A549 (cell line): ENCODE results near the gene SV2C. TPM values are rescaled to one million over a fixed set of nuclear protein-coding genes. Genes with fewer than 3 reads are reported as not detected.

Experiments used
- ATAC-seq, 2 experiments: fragments of 200-7000 bp in 1 of 2; fragments of >200 bp in 1 of 2; cut with Nextera tagmentation in 1 of 2; cut with Tn5 transposase in 1 of 2; 3 replicates each; pipeline versions ENCODE4 v1.8.0 to v1.9.1; 2018 to 2020; ENCODE audit warnings: mild to moderate bottlenecking in 1 of 2, moderate library complexity in 1 of 2
- CTCF ChIA-PET: fragments of 300-600 bp; sonication (Branson Sonifier 250); formaldehyde crosslinking; extraction: SDS; loops from one replicate; lab custom pipeline; 2021; ENCODE audit warnings: antibody characterized with exemption, inconsistent platforms; lab: Yijun Ruan, JAX
- POLR2A ChIA-PET: fragments of 350-600 bp; formaldehyde crosslinking; extraction: SDS; loops from one replicate; lab custom pipeline; 2021; ENCODE audit warnings: antibody characterized with exemption, inconsistent platforms; lab: Yijun Ruan, JAX
- DNase-seq, 2 experiments: peaks; one replicate each; pipeline versions ENCODE4 v3.0.0 to v3.0.0-alpha.2; 2011 to 2016; ENCODE audit warnings: low read depth in 1 of 2, low spot score in 1 of 2
- FAIRE-seq: peaks from 2 replicates; lab custom pipeline; 2011; peaks lifted over from hg19 to GRCh38; lab: Jason Lieb, UNC
- H3K27ac ChIP-seq, 2 experiments: fragments of >200 bp; sonication (Bioruptor Twin); formaldehyde crosslinking; 3 replicates each; pipeline ENCODE4 v1.5.1; 2016 to 2017
- H3K4me1 ChIP-seq: fragments of >200 bp; sonication (Bioruptor Twin); formaldehyde crosslinking; 3 replicates; pipeline ENCODE4 v1.6.1; 2016
- H3K4me2 ChIP-seq: fragments of >200 bp; sonication (Bioruptor Twin); formaldehyde crosslinking; 3 replicates; pipeline ENCODE4 v1.6.1; 2016
- H3K4me3 ChIP-seq: fragments of >200 bp; sonication (Bioruptor Twin); formaldehyde crosslinking; 3 replicates; pipeline ENCODE4 v1.5.1; 2016
- H3K9me3 ChIP-seq: fragments of >200 bp; sonication (Bioruptor Twin); formaldehyde crosslinking; 3 replicates; pipeline ENCODE4 v1.6.1; 2016
- CEBPB ChIP-seq, 2 experiments: fragments of >200 bp in 1 of 2; sonication (Bioruptor Twin) in 1 of 2; formaldehyde crosslinking in 1 of 2; IDR thresholded peaks; 2 replicates each; pipeline ENCODE4 v1.6.1; 2012 to 2016
- CHD2 ChIP-seq: fragments of 150-350 bp; IDR thresholded peaks from 2 replicates; pipeline ENCODE4 v1.6.1; 2014; ENCODE audit warnings: low read length; ENCODE audit not compliant: partially characterized antibody
- ESRRA ChIP-seq: fragments of 150-350 bp; IDR thresholded peaks from 2 replicates; pipeline ENCODE4 v1.6.1; 2014; ENCODE audit warnings: mild to moderate bottlenecking, low read length, borderline replicate concordance
- FOSB ChIP-seq: fragments of 250-450 bp; sonication (Bioruptor Pico); IDR thresholded peaks from 2 replicates; pipeline ENCODE4 v1.5.0; 2020; ENCODE audit warnings: mild to moderate bottlenecking, moderate library complexity
- FOSL2 ChIP-seq, 2 experiments: fragments of 450-650 bp in 1 of 2; fragments of >200 bp in 1 of 2; sonication (Bioruptor Twin) in 1 of 2; formaldehyde crosslinking; IDR thresholded peaks; 2 replicates each; pipeline versions ENCODE4 v1.5.0 to v1.6.1; 2016 to 2020; ENCODE audit warnings: mild to moderate bottlenecking in 1 of 2, moderate library complexity in 1 of 2
- FOXS1 ChIP-seq: fragments of 250-450 bp; sonication (Bioruptor Pico); IDR thresholded peaks from 2 replicates; pipeline ENCODE4 v1.5.0; 2020; ENCODE audit warnings: mild to moderate bottlenecking, moderate library complexity
- GATA3 ChIP-seq: IDR thresholded peaks from 2 replicates; pipeline ENCODE4 v1.6.1; 2012; ENCODE audit warnings: borderline replicate concordance
- HOXB13 ChIP-seq: fragments of 250-450 bp; sonication (Bioruptor Pico); IDR thresholded peaks from 2 replicates; pipeline ENCODE4 v1.5.0; 2020; ENCODE audit warnings: low read depth, mild to moderate bottlenecking, moderate library complexity
- HOXB5 ChIP-seq: fragments of 250-450 bp; sonication (Bioruptor Pico); IDR thresholded peaks from 2 replicates; pipeline ENCODE4 v1.5.0; 2020; ENCODE audit warnings: mild to moderate bottlenecking, moderate library complexity
- JUN ChIP-seq, 2 experiments: fragments of >200 bp; sonication (Bioruptor Twin); formaldehyde crosslinking; IDR thresholded peaks; 2 replicates in 1 of 2; 3 replicates in 1 of 2; pipeline ENCODE4 v1.6.1; 2016 to 2017
- JUNB ChIP-seq: fragments of >200 bp; sonication (Bioruptor Twin); formaldehyde crosslinking; IDR thresholded peaks from 2 replicates; pipeline ENCODE4 v1.6.1; 2016
- KDM1A ChIP-seq: fragments of 200-600 bp; sonication (generic); IDR thresholded peaks from 2 replicates; pipeline ENCODE4 v1.6.1; 2016; ENCODE audit warnings: low read depth, mild to moderate bottlenecking
- KDM5A ChIP-seq: fragments of 200-600 bp; sonication (generic); IDR thresholded peaks from 2 replicates; pipeline ENCODE4 v1.6.1; 2016; ENCODE audit warnings: antibody characterized with exemption, mild to moderate bottlenecking
- MAZ ChIP-seq: fragments of 150-350 bp; IDR thresholded peaks from 2 replicates; pipeline ENCODE4 v1.6.1; 2014; ENCODE audit warnings: antibody characterized with exemption, low read depth, low read length, borderline replicate concordance
- NPAS2 ChIP-seq: fragments of 250-450 bp; sonication (Bioruptor Pico); IDR thresholded peaks from 2 replicates; pipeline ENCODE4 v1.8.0; 2022; ENCODE audit warnings: mild to moderate bottlenecking, moderate library complexity, borderline replicate concordance
- PHF8 ChIP-seq: fragments of 200-600 bp; sonication (generic); IDR thresholded peaks from 2 replicates; pipeline ENCODE4 v1.6.1; 2016; ENCODE audit warnings: low read depth, mild to moderate bottlenecking, antibody characterized with exemption, moderate library complexity, borderline replicate concordance
- POLR2AphosphoS2 ChIP-seq: conservative IDR thresholded peaks from 2 replicates; pipeline ENCODE4 v1.6.1; 2012; ENCODE audit warnings: low read length, improper control_type of control experiment, inconsistent platforms
- RAD21 ChIP-seq, 2 experiments: fragments of >200 bp in 1 of 2; sonication (Bioruptor Twin) in 1 of 2; formaldehyde crosslinking in 1 of 2; IDR thresholded peaks in 1 of 2; conservative IDR thresholded peaks in 1 of 2; 2 replicates in 1 of 2; 3 replicates in 1 of 2; pipeline ENCODE4 v1.6.1; 2012 to 2018; ENCODE audit warnings: inconsistent platforms in 1 of 2
- RCOR1 ChIP-seq: fragments of 150-350 bp; IDR thresholded peaks from 2 replicates; pipeline ENCODE4 v1.6.1; 2014; ENCODE audit warnings: antibody characterized with exemption, low read length, low read depth
- RFX5 ChIP-seq: fragments of 450-650 bp; IDR thresholded peaks from 2 replicates; pipeline ENCODE4 v1.7.1; 2014; ENCODE audit warnings: antibody characterized with exemption, mild to moderate bottlenecking, moderate library complexity
- RNF2 ChIP-seq: fragments of 200-600 bp; sonication (generic); IDR thresholded peaks from 2 replicates; pipeline ENCODE4 v1.6.1; 2016; ENCODE audit warnings: low read depth, mild to moderate bottlenecking, antibody characterized with exemption, moderate library complexity, borderline replicate concordance
- TFCP2L1 ChIP-seq: fragments of 250-450 bp; sonication (Bioruptor Pico); IDR thresholded peaks from 2 replicates; pipeline ENCODE4 v1.5.0; 2021; ENCODE audit warnings: mild to moderate bottlenecking
- ZNF302 ChIP-seq: fragments of 250-450 bp; sonication (Bioruptor Pico); IDR thresholded peaks from 2 replicates; pipeline ENCODE4 v1.9.0; 2021; ENCODE audit warnings: inconsistent platforms, mild to moderate bottlenecking, moderate library complexity
- WGBS: methylation state at CpG from one replicate; pipeline ENCODE4 v1.1.6; 2017; ENCODE audit errors: missing lambda C conversion rate; 5-methylcytosine and 5-hydroxymethylcytosine counted together
- polyA plus RNA-seq, 4 experiments: library from polyadenylated mRNA; depleted of rRNA in 3 of 4; stranded (reverse); fragments of >200 nt; fragmentation: RNase III in 1 of 4; extraction: RNeasy Plus Mini Kit Qiagen cat#74134 plus additional on column Dnase treatment in 1 of 4; gene quantifications; 2 replicates in 3 of 4; 3 replicates in 1 of 4; pipeline ENCODE4 v1.2.3, GENCODE V29; 2011 to 2017
- TF ChIP-seq, protein P1 (sequence below): fragments of 250-450 bp; sonication (Bioruptor Pico); IDR thresholded peaks from 2 replicates; pipeline ENCODE4 v1.5.0; 2021; ENCODE audit warnings: mild to moderate bottlenecking, moderate library complexity, borderline replicate concordance
- TF ChIP-seq, protein P2 (sequence below): fragments of >200 bp; sonication (Bioruptor Twin); formaldehyde crosslinking; IDR thresholded peaks from 3 replicates; pipeline ENCODE4 v1.5.1; 2016
- TF ChIP-seq, protein P3 (sequence below): IDR thresholded peaks from 2 replicates; pipeline ENCODE4 v1.6.1; 2012
- TF ChIP-seq, protein P4 (sequence below): fragments of 150-350 bp; IDR thresholded peaks from 2 replicates; pipeline ENCODE4 v1.6.1; 2014; ENCODE audit warnings: low read depth, mild to moderate bottlenecking, low read length

Gene SV2C
- polyA plus RNA-seq, 2 of the 4 experiments (the other 2 are of a cell fraction): not detected

DNA sequence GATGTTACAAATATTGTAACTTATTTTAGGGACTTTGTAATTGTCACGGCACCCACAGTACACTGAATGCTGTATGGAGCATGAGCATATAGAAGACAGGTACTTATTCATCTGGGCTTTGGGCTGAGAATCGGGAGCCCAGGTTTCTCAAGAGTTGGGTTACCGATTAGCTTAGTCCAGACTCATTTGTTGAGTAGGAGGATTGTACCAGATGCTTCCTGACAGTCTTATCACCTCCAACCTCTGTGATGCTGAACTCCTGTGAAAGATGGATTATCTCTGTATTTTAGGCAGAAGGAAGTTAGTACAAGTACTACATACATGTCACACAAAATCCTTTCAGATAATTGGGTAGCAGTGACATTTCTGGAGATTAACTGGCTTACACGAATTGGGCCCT lies 79.2 kb downstream of the SV2C start:
- no peaks in the 10 kb centered on the region for H3K9me3 ChIP-seq
- H3K4me2 ChIP-seq: no peak overlapping the region
- ChIA-PET CTCF (interaction anchor here (2.0 kb wide), 1 partner anchor 13 kb away, joined by 8 read pairs; no protein-coding TSS in a partner anchor), POLR2A (no interaction called here)
- FAIRE-seq: no peak
- no peak for ATAC-seq
- H3K27ac ChIP-seq: no peak overlapping the region
- no peaks in the 10 kb centered on the region for H3K4me1 ChIP-seq
- TF ChIP-seq, protein P1, sequence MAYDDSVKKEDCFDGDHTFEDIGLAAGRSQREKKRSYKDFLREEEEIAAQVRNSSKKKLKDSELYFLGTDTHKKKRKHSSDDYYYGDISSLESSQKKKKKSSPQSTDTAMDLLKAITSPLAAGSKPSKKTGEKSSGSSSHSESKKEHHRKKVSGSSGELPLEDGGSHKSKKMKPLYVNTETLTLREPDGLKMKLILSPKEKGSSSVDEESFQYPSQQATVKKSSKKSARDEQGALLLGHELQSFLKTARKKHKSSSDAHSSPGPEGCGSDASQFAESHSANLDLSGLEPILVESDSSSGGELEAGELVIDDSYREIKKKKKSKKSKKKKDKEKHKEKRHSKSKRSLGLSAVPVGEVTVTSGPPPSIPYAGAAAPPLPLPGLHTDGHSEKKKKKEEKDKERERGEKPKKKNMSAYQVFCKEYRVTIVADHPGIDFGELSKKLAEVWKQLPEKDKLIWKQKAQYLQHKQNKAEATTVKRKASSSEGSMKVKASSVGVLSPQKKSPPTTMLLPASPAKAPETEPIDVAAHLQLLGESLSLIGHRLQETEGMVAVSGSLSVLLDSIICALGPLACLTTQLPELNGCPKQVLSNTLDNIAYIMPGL (CRISPR knock-in tag): no peak
- TF ChIP-seq HOXB5 (CRISPR knock-in tag) (no peak), NPAS2 (CRISPR knock-in tag) (no peak), RCOR1 (no peak), PHF8 (no peak), ZNF302 (CRISPR knock-in tag) (no peak), JUNB (no peak), FOXS1 (no peak), KDM1A (no peak), FOSL2 (IDR thresholded peaks at IDR 0.05) (no peak), FOSL2 (CRISPR knock-in tag; IDR thresholded peaks at IDR 0.05) (no peak), POLR2AphosphoS2 (no peak), TFCP2L1 (CRISPR knock-in tag) (no peak), MAZ (no peak)
- TF ChIP-seq, protein P2, sequence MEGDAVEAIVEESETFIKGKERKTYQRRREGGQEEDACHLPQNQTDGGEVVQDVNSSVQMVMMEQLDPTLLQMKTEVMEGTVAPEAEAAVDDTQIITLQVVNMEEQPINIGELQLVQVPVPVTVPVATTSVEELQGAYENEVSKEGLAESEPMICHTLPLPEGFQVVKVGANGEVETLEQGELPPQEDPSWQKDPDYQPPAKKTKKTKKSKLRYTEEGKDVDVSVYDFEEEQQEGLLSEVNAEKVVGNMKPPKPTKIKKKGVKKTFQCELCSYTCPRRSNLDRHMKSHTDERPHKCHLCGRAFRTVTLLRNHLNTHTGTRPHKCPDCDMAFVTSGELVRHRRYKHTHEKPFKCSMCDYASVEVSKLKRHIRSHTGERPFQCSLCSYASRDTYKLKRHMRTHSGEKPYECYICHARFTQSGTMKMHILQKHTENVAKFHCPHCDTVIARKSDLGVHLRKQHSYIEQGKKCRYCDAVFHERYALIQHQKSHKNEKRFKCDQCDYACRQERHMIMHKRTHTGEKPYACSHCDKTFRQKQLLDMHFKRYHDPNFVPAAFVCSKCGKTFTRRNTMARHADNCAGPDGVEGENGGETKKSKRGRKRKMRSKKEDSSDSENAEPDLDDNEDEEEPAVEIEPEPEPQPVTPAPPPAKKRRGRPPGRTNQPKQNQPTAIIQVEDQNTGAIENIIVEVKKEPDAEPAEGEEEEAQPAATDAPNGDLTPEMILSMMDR: no peak
- TF ChIP-seq, protein P3, sequence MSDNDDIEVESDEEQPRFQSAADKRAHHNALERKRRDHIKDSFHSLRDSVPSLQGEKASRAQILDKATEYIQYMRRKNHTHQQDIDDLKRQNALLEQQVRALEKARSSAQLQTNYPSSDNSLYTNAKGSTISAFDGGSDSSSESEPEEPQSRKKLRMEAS: no peak
- TF ChIP-seq, protein P4, sequence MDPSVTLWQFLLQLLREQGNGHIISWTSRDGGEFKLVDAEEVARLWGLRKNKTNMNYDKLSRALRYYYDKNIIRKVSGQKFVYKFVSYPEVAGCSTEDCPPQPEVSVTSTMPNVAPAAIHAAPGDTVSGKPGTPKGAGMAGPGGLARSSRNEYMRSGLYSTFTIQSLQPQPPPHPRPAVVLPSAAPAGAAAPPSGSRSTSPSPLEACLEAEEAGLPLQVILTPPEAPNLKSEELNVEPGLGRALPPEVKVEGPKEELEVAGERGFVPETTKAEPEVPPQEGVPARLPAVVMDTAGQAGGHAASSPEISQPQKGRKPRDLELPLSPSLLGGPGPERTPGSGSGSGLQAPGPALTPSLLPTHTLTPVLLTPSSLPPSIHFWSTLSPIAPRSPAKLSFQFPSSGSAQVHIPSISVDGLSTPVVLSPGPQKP: no peak
- 1% methylated on average over 4 of the region's 4 CpGs for WGBS
- no peak overlapping the region for H3K4me3 ChIP-seq
- no peak for DNase-seq

DNA sequence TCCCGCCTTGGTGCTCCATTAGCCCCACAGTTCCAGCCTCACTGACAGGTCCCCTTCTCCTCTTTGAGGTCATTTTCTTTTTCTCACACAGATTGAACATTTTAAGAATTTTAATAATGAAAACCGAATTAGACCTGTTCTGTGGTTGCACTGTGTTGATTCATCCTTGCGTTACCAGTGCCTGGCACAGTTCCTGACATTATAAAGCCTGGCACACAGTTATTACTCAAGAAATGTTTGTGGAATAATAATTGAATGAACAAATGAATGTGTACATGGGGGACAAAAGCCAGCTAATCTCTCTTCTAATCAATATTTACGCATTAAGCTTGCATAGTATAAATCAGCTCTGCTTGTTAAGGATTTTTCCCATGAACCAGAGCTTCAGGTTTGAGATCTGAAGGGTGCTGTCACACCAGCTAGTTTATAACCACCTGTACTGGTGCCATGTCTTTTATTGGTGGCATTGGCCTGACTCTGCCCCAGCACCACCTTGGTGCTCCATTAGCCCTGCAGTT lies 80.0 kb downstream of the SV2C start:
- ATAC-seq: no peak
- POLR2A ChIA-PET: no interaction called here
- no peak for DNase-seq
- CTCF ChIA-PET: interaction anchor here (1.9 kb wide), 1 partner anchor 12 kb away, joined by 17 read pairs; no protein-coding TSS in a partner anchor
- no peak for TF ChIP-seq ESRRA
- no peak for TF ChIP-seq CEBPB (IDR thresholded peaks at IDR 0.05)
- no peak for TF ChIP-seq RFX5
- TF ChIP-seq FOSL2 (IDR thresholded peaks at IDR 0.05): no peak
- no peak for TF ChIP-seq FOSL2 (CRISPR knock-in tag; IDR thresholded peaks at IDR 0.05)
- TF ChIP-seq CHD2: no peak
- TF ChIP-seq, protein P3: no peak
- TF ChIP-seq KDM5A: no peak
- no peak for TF ChIP-seq JUNB
- TF ChIP-seq FOXS1: no peak
- TF ChIP-seq JUN (IDR thresholded peaks at IDR 0.05): no peak
- no peak for TF ChIP-seq HOXB13 (CRISPR knock-in tag)
- no peak for TF ChIP-seq ZNF302 (CRISPR knock-in tag)
- no peak for TF ChIP-seq RNF2
- no peak for TF ChIP-seq RAD21 (conservative IDR thresholded peaks at IDR 0.05 in 1 of 2, IDR thresholded peaks at IDR 0.05 in 1 of 2)
- no peak for TF ChIP-seq FOSB (CRISPR knock-in tag)
- no peak for TF ChIP-seq GATA3
- TF ChIP-seq, all 56 proteins: peak for 0
- no peaks in the 10 kb centered on the region for H3K4me1 ChIP-seq
- 17% methylated on average over 4 of the region's 4 CpGs for WGBS
- no peak overlapping the region for H3K27ac ChIP-seq
- FAIRE-seq: no peak
- no peak overlapping the region for H3K4me2 ChIP-seq
- H3K4me3 ChIP-seq: no peak overlapping the region
- H3K9me3 ChIP-seq: no peaks in the 10 kb centered on the region
